Measurements from ENCODE around the gene COASY. TPM values are rescaled to one million over a fixed set of nuclear protein-coding genes. Genes with fewer than 3 reads are reported as not detected.
"Not testable (repeated sequence)": the region's sequence is repeated elsewhere in the genome, so short reads cannot be mapped to it uniquely, and the experiment has no call there.

COASY gene
- polyA plus RNA-seq, 1 of the 3 experiments (the other 2 are of a cell fraction), result 69.4 TPM

DNA sequence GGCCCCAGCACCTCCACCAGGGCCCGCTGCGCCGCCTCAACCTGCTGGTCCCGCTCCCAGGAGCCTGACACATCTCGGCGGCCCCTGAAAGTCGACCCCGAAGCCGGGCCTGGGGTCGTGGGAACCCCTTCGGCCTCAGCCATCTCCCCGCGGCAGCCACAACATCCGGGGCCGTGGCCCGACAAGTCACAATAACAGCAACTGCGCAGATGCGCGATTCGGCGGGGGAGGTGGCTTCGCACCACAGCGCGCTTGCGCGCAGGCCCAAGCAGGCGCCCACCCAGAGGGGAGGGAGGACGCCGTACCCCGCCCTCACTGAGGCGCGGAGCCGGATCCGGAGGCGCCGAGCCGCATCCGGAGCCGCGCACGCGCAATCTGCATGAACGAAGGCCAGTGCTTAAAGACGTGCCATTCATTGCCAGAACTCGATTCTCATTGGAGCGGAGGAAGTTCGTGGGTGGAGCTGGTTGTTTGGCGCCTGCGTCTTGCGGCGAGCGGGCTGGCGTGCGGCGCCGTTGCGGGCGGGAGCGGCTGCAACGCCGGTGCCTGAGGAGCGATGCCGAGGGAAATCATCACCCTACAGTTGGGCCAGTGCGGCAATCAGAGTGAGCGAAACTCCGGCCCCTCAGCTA is 47.4 kb downstream of the COASY start, which contains the start of the genes RETREG3 and TUBG1 (continued):
- TF ChIP-seq USF1 (IDR thresholded peaks at IDR 0.05; ENCODE audit: borderline replicate concordance, low read depth) (no peak), EZH2phosphoT487 (IDR thresholded peaks at IDR 0.05; ENCODE audit: borderline replicate concordance, low read depth) (no peak), FOXJ3 (CRISPR knock-in tag; IDR thresholded peaks at IDR 0.05) (no peak), FOXM1 (IDR thresholded peaks at IDR 0.05; ENCODE audit: low read depth) (no peak), RXRA (IDR thresholded peaks at IDR 0.05; ENCODE audit: borderline replicate concordance, low read depth) (no peak), MXI1 (IDR thresholded peaks at IDR 0.05; ENCODE audit: low read depth, low read length) (peak; percentile 81), FOSL2 (IDR thresholded peaks at IDR 0.05; ENCODE audit: borderline replicate concordance, low read depth) (no peak), POLR2AphosphoS5 (IDR thresholded peaks at IDR 0.05; ENCODE audit: low read depth, low read length) (peak; percentile 75), GATA2 (CRISPR knock-in tag; IDR thresholded peaks at IDR 0.05) (no peak), IRF3 (IDR thresholded peaks at IDR 0.05; ENCODE audit: low read depth, low read length) (no peak), SMC3 (IDR thresholded peaks at IDR 0.05; ENCODE audit: low read depth, low read length) (no peak; the same call in 1 of the 2 replicates)
- TF ChIP-seq, protein P1, sequence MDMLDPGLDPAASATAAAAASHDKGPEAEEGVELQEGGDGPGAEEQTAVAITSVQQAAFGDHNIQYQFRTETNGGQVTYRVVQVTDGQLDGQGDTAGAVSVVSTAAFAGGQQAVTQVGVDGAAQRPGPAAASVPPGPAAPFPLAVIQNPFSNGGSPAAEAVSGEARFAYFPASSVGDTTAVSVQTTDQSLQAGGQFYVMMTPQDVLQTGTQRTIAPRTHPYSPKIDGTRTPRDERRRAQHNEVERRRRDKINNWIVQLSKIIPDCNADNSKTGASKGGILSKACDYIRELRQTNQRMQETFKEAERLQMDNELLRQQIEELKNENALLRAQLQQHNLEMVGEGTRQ (IDR thresholded peaks at IDR 0.05; ENCODE audit: borderline replicate concordance, low read depth, low read length), result no peak
- TF ChIP-seq, protein P2, sequence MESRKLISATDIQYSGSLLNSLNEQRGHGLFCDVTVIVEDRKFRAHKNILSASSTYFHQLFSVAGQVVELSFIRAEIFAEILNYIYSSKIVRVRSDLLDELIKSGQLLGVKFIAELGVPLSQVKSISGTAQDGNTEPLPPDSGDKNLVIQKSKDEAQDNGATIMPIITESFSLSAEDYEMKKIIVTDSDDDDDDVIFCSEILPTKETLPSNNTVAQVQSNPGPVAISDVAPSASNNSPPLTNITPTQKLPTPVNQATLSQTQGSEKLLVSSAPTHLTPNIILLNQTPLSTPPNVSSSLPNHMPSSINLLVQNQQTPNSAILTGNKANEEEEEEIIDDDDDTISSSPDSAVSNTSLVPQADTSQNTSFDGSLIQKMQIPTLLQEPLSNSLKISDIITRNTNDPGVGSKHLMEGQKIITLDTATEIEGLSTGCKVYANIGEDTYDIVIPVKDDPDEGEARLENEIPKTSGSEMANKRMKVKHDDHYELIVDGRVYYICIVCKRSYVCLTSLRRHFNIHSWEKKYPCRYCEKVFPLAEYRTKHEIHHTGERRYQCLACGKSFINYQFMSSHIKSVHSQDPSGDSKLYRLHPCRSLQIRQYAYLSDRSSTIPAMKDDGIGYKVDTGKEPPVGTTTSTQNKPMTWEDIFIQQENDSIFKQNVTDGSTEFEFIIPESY (IDR thresholded peaks at IDR 0.05; ENCODE audit: borderline replicate concordance, low read depth), result no peak
- TF ChIP-seq, protein P3, sequence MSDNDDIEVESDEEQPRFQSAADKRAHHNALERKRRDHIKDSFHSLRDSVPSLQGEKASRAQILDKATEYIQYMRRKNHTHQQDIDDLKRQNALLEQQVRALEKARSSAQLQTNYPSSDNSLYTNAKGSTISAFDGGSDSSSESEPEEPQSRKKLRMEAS (IDR thresholded peaks at IDR 0.05; ENCODE audit: low read depth), result peak; percentile 83

- peaks cover 28 to 33% of the 10 kb centered on the region in 2 experiments for H3K36me3 ChIP-seq (replicated peaks in 1 of 2; ENCODE audit: control insufficient read depth in 1 of 2, insufficient read depth in 2 of 2, low read length in 1 of 2)
- CTCF ChIA-PET, result interaction anchor here (0.7 to 4.8 kb wide), 6 partner anchors 9 to 68 kb away, joined by 3 to 48 read pairs (median 4); partner anchors contain the start of genes CCR10 and PLEKHH3
- H2AFZ ChIP-seq (ENCODE audit: low read depth), result peak overlapping the region; percentile 86; the same call in 1 of the 2 replicates
- H4K20me1 ChIP-seq (ENCODE audit: insufficient read depth), result peaks cover 26% of the 10 kb centered on the region
- H3K9me2 ChIP-seq; H3K9me3 ChIP-seq; H3K27me3 ChIP-seq (ENCODE audit: insufficient read depth); H3K4me1 ChIP-seq (ENCODE audit: control insufficient read depth in 1 of 2, insufficient read depth in 2 of 2, low read depth in 1 of 2, low read length in 1 of 2); H3F3A ChIP-seq (replicated peaks; ENCODE audit: insufficient read depth): not testable (repeated sequence)
- POLR2A ChIA-PET, result interaction anchor here (0.8 to 2.8 kb wide), 5 partner anchors 8 to 71 kb away, joined by 3 to 15 read pairs (median 11); partner anchors contain the start of gene PLEKHH3
- peak overlapping the region; percentile 81 for H3K9ac ChIP-seq
- peak overlapping the region; percentile 68 to 91 for H3K27ac ChIP-seq (ENCODE audit: low read depth in 2 of 2, low read length in 1 of 2)
- peaks cover 55% of the 10 kb centered on the region for H3K79me2 ChIP-seq (ENCODE audit: insufficient read depth)
- DNase-seq, result peak; percentile 70
- 14% methylated on average over 31 of the region's 42 CpGs for WGBS (ENCODE audit: low lambda C conversion rate)
- peak overlapping the region; percentile 72 to 87 for H3K4me3 ChIP-seq (ENCODE audit: low read depth in 2 of 2, low read length in 1 of 2)
- peak overlapping the region; percentile 88 for H3K4me2 ChIP-seq
Measured at GRCh38 chr17:42609814-42610801, 48.2 kb downstream of the COASY start.
